H1 (cell line): ENCODE data around the gene ZNF879.

Experiments used
- CHD2 ChIP-seq: IDR thresholded peaks from 2 replicates; pipeline ENCODE4 v1.6.1; 2012; ENCODE audit warnings: low read length, improper control_type of control experiment
- GABPA ChIP-seq: IDR thresholded peaks from 2 replicates; pipeline ENCODE4 v1.6.1; 2011; ENCODE audit warnings: mild to moderate bottlenecking, low read length, moderate library complexity, borderline replicate concordance; ENCODE audit not compliant: insufficient read depth
- POU5F1 ChIP-seq: IDR thresholded peaks from 2 replicates; pipeline ENCODE4 v1.6.1; 2011; ENCODE audit warnings: low read depth, mild to moderate bottlenecking, low read length, moderate library complexity
- USF2 ChIP-seq: IDR thresholded peaks from 2 replicates; pipeline ENCODE4 v1.6.1; 2011; ENCODE audit warnings: low read length, improper control_type of control experiment

- TF ChIP-seq GABPA (no peak), CHD2 (no peak), POU5F1 (no peak), USF2 (no peak)
These were observed 34.3 kb upstream of the ZNF879 start for GRCh38 chr5:178989311-178989710.
